Activated naive CD8-positive, alpha-beta T cell treated with anti-CD3 and anti-CD28 coated beads for 36 hours (primary cell): Measurements from ENCODE around the gene AGBL4. TPM values are rescaled to one million over a fixed set of nuclear protein-coding genes. Genes with fewer than 3 reads are reported as not detected.

Source experiments
- DNase-seq: peaks from one replicate; pipeline ENCODE4 v3.0.0; 2021
- H3K27ac Mint-ChIP-seq: one replicate; pipeline ENCODE4 v1.8.0; 2022; ENCODE audit warnings: mild to moderate bottlenecking, moderate library complexity, mixed read lengths
- H3K27me3 Mint-ChIP-seq: one replicate; pipeline ENCODE4 v1.8.0; 2022; ENCODE audit warnings: mild to moderate bottlenecking, mixed read lengths
- H3K36me3 Mint-ChIP-seq: one replicate; pipeline ENCODE4 v1.8.0; 2021; ENCODE audit warnings: mild to moderate bottlenecking, mixed read lengths
- H3K4me1 Mint-ChIP-seq: one replicate; pipeline ENCODE4 v1.8.0; 2021; ENCODE audit warnings: mixed read lengths
- H3K4me3 Mint-ChIP-seq: one replicate; pipeline ENCODE4 v1.8.0; 2022; ENCODE audit warnings: mild to moderate bottlenecking, moderate library complexity, mixed read lengths
- H3K9me3 Mint-ChIP-seq: one replicate; pipeline ENCODE4 v1.8.0; 2022; ENCODE audit warnings: mixed read lengths
- total RNA-seq, 2 experiments: library from RNA; stranded (reverse); gene quantifications; one replicate each; pipeline ENCODE4 v1.2.3, GENCODE V29; 2021

The AGBL4 gene
- total RNA-seq, 2 experiments from 2014 or later = 0.14 TPM; not detected in 1

DNA sequence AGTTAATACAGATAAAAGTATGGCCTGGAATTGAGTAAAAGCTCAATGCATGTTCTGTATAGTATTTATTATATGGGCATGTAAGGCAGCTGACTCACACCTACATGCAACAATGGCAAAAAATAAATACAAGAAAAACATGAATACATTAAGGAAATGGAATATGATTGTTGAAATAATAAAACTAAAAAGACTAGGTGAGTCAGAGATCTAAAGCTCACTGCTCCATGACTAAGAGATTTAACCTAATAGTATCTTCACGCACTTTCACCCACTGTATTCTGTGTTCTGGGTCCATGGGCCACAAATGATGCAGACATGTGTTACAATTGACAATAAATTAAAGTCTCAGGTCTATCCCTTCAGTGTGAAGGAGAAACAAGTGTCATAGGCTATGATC is 607.0 kb downstream of the AGBL4 start:
- Mint-ChIP-seq H3K4me3 (no peak overlapping the region), H3K36me3 (no peaks in the 10 kb centered on the region), H3K27ac (no peak overlapping the region), H3K9me3 (no peaks in the 10 kb centered on the region), H3K4me1 (no peaks in the 10 kb centered on the region), H3K27me3 (no peaks in the 10 kb centered on the region)
- no peak for DNase-seq

DNA sequence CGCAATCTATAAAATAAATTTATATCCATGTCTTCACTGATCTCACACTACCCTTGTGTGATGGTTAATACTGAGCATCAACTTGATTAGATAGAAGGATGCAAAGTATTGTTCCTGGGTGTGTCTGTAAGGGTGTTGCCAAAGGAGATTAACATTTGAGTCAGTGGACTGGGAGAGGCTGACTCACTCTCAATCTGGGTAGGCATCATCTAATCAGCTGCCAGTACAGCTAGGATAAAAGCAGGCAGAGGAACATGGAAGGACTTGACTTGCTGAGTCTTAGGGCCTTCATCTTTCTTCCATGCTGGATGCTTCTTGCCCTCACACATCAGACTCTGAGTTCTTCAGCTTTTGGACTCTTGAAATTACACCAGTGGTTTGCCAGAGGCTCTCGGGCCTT is 615.4 kb downstream of the AGBL4 start:
- no peak for DNase-seq
- Mint-ChIP-seq H3K27me3 (peaks cover 16% of the 10 kb centered on the region), H3K36me3 (no peaks in the 10 kb centered on the region), H3K9me3 (no peaks in the 10 kb centered on the region), H3K27ac (no peak overlapping the region), H3K4me1 (no peaks in the 10 kb centered on the region), H3K4me3 (no peak overlapping the region)

DNA sequence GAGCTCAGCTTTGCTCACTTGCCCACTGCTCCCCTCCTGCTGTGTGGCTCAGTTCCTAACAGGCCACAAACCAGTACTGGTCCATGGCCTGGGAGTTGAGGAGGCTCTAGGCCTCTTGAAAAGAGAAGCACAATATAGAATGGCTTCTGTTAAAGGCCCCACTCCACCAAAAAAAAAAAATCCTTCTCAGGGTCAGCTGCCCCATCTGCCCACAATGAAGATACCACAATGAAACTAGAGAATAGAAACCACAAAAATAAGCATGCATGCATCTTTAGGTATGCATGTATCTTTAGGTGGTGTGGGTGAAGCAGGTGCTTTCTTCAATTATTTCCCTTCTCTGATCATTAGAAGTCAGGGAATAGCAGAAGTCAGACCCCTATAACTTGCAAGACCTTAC is 626.7 kb downstream of the AGBL4 start:
- H3K27me3 Mint-ChIP-seq = no peaks in the 10 kb centered on the region
- no peaks in the 10 kb centered on the region for H3K36me3 Mint-ChIP-seq
- no peak overlapping the region for H3K27ac Mint-ChIP-seq
- H3K4me1 Mint-ChIP-seq = no peaks in the 10 kb centered on the region
- no peak for DNase-seq
- H3K9me3 Mint-ChIP-seq = peaks cover 6% of the 10 kb centered on the region
- H3K4me3 Mint-ChIP-seq = no peak overlapping the region

DNA sequence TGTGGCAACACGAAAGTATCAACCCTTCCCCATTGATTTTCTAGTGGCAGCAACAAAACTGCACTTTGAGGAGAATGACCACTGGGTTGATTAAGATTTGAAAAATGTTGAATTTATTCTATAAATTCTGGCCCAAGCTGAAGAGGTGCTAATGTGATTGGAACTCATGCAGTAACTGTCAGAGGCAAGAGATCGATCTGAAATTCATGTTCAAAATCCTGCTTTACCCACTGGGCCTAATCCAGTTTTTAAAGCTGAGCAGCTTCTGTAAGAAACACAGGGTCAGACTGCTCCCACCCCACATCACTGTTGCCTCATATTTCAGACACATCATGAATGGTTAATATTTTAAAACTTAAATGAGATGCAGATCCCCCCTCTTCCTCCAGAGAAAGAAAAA is 629.6 kb downstream of the AGBL4 start:
- Mint-ChIP-seq H3K27ac (no peak overlapping the region), H3K36me3 (no peaks in the 10 kb centered on the region), H3K27me3 (no peaks in the 10 kb centered on the region), H3K9me3 (peaks cover 1% of the 10 kb centered on the region), H3K4me3 (no peak overlapping the region), H3K4me1 (no peaks in the 10 kb centered on the region)
- DNase-seq = no peak

DNA sequence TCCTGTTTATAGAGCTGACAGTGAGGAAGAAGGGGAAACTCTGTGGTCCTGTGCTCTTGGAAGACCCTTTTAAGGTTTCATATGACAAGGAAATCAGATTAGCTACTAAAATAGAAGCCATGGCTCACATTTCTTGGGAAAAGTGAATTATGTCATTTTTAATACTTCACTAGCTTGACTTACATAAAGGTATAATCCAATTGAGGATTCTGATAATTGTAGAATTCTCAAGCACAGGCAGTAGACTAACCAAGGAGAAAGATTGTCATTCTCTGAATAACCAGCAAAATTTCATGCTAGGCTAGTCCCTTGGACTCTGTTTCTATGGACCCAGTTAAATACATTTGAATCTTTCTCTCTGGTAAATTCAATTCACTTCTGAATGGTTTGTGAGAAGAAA is 634.1 kb downstream of the AGBL4 start:
- no peak for DNase-seq
- Mint-ChIP-seq H3K9me3 (no peaks in the 10 kb centered on the region), H3K36me3 (no peaks in the 10 kb centered on the region), H3K4me3 (no peak overlapping the region), H3K27ac (no peak overlapping the region), H3K27me3 (no peaks in the 10 kb centered on the region), H3K4me1 (no peaks in the 10 kb centered on the region)

DNA sequence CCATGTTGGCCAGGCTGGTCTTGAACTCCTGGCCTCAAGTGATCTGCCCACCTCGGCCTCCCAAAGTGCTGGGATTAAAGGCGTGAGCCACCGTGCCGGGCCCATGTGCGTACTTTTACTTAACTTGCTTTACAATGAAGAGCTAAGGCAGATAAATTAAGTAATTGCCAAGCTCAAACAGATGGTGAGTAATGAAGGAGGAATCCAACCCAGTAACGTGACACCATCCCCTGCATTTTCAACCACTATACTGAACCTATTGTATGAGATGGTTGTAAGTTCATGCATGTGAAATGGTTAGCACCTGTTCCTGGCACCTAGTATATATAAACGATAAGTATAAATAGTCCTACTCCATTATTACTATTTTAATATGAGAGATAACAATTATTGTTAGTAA is 659.1 kb downstream of the AGBL4 start:
- Mint-ChIP-seq H3K27me3 (no peaks in the 10 kb centered on the region), H3K27ac (no peak overlapping the region)

DNA sequence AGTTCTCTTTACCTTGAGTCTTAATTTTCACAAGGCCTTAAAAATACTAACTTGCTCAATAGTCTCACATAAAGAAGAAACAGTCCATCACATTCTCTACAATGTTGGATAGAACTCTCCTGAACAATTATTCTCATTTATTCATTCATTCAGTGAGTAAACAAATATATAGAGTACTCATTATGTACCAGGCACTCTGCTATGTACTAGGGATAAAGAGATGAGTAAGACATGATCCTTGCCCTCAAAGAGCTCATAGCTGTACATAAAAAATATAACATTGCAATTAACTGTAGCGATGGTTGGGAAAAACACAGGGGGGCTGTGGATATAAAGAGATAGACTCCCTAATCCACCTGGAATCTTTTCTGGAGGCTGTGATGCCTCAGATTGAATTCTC is 660.1 kb downstream of the AGBL4 start:
- Mint-ChIP-seq H3K4me3 (no peak overlapping the region), H3K9me3 (no peaks in the 10 kb centered on the region), H3K4me1 (no peaks in the 10 kb centered on the region), H3K27ac (no peak overlapping the region), H3K36me3 (no peaks in the 10 kb centered on the region), H3K27me3 (no peaks in the 10 kb centered on the region)
- no peak for DNase-seq

More for the DNA sequence above, 659.1 kb downstream of the AGBL4 start:
- no peak overlapping the region for H3K4me3 Mint-ChIP-seq
- no peak for DNase-seq
- H3K4me1 Mint-ChIP-seq = no peaks in the 10 kb centered on the region
- H3K9me3 Mint-ChIP-seq = no peaks in the 10 kb centered on the region
- H3K36me3 Mint-ChIP-seq = no peaks in the 10 kb centered on the region

DNA sequence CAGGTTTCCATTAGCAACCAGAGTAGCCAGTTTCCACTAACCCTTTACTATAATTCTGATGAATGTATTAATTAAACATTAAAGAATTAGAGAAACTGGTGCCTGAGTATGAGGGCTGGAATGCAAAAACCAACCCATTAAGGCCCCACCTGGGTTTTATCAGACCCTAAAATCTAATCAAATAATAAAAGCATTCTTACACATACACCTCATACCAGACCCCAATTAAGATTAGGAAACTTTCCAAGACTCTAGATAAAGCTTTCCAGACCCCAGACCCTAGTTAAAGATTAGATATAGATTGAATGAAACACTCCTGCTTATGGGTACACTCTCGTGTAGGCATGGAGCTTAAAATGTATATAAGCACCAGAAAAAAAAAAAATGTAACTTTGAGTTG is 665.7 kb downstream of the AGBL4 start:
- Mint-ChIP-seq H3K36me3 (no peaks in the 10 kb centered on the region), H3K4me3 (no peak overlapping the region), H3K4me1 (no peaks in the 10 kb centered on the region), H3K9me3 (no peaks in the 10 kb centered on the region), H3K27ac (no peak overlapping the region), H3K27me3 (no peaks in the 10 kb centered on the region)
- DNase-seq = no peak

DNA sequence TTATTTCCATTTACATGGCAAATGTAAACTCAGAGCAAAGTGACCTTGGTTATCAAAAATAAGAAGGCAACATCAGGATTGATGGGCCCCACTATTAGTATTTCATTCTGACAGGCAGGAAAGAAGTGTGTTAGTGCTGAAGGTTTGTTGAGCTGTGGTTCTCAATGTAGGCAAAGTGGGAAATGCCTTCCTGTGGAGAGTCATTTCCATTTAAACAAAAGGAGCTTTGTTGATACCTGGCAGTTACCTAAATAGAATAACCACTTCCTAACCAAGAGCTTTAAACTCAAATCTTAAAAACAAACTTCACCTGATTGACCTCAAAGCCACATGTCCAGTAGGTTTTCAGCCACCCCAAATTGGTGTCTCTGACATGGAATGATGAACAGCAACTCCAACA is 667.2 kb downstream of the AGBL4 start:
- Mint-ChIP-seq H3K27ac (no peak overlapping the region), H3K4me3 (no peak overlapping the region), H3K9me3 (no peaks in the 10 kb centered on the region), H3K36me3 (no peaks in the 10 kb centered on the region), H3K4me1 (no peaks in the 10 kb centered on the region), H3K27me3 (no peaks in the 10 kb centered on the region)
- DNase-seq = no peak

DNA sequence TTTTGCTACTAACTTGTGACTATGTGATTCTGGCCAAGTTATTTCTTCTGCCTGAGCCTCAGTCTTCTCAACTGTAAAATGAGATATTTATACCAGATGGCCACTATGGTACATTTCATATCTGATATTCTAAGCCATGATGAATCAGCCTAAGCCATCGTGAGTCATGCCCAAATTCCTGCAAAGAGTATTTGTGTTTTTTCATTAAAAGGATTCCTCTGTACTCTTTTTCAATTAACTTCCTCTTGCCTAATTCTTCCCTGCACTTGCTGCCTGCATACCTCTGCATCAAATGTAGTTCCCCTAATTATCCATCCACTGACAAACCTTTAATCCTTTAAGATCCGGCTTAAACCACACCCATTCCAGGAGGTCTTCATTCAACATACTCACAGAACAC is 672.0 kb downstream of the AGBL4 start:
- H3K27ac Mint-ChIP-seq = no peak overlapping the region
- H3K4me1 Mint-ChIP-seq = no peaks in the 10 kb centered on the region
- no peak for DNase-seq
- no peaks in the 10 kb centered on the region for H3K36me3 Mint-ChIP-seq
- H3K9me3 Mint-ChIP-seq = no peaks in the 10 kb centered on the region
- no peak overlapping the region for H3K4me3 Mint-ChIP-seq
- no peaks in the 10 kb centered on the region for H3K27me3 Mint-ChIP-seq

DNA sequence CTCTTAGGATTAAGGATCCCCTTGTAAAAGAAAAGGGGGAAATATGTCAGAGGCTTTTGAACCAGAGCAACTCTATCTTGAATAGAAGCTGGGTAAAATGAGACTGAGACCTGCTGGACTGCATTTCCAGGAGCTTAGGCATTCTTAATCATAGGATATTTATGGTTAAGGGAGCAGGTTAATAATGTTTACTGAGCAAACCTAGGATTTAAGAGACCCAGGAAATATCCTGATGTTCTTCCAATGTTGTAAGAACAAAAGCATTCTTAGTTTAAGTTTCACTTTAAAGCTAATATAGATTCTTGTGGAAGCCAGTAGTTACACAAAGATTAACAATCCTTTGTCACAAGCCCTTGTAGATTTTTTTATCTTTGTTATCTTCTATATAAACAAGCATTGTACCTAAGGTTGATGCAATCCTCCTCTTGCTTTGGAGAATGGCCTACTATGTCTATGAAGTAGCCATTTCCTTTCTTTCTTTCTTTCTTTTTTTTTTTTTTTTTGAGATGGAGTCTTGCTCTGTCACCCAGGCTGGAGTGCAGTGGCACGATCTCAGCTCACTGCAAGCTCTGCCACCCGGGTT is 676.9 kb downstream of the AGBL4 start:
- H3K9me3 Mint-ChIP-seq = peaks cover 7% of the 10 kb centered on the region
- no peak overlapping the region for H3K4me3 Mint-ChIP-seq
- no peak for DNase-seq
- H3K4me1 Mint-ChIP-seq = no peaks in the 10 kb centered on the region
- no peak overlapping the region for H3K27ac Mint-ChIP-seq
- H3K36me3 Mint-ChIP-seq = no peaks in the 10 kb centered on the region
- H3K27me3 Mint-ChIP-seq = no peaks in the 10 kb centered on the region

DNA sequence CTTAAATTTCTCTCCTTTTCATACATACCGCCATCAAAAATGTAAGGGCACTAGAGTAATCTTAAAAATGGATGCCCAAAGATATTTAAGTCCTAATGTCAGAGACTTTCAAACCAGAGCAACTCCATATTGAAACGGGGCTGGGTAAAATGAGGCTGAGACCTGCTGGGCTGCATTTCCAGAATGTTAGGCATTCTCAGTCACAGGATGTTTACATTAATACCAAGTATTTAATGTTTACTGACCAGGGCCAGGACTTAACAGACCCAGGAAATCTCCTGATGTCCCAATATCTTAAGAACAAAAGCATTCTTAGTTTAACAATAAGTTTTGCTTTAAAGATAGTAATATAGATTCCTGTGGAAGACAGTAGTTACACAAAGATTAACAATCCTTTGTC is 683.2 kb downstream of the AGBL4 start:
- H3K4me1 Mint-ChIP-seq = no peaks in the 10 kb centered on the region
- H3K27ac Mint-ChIP-seq = no peak overlapping the region
- H3K4me3 Mint-ChIP-seq = no peak overlapping the region
- no peak for DNase-seq
- peaks cover 5% of the 10 kb centered on the region for H3K9me3 Mint-ChIP-seq
- no peaks in the 10 kb centered on the region for H3K36me3 Mint-ChIP-seq
- H3K27me3 Mint-ChIP-seq = no peaks in the 10 kb centered on the region

DNA sequence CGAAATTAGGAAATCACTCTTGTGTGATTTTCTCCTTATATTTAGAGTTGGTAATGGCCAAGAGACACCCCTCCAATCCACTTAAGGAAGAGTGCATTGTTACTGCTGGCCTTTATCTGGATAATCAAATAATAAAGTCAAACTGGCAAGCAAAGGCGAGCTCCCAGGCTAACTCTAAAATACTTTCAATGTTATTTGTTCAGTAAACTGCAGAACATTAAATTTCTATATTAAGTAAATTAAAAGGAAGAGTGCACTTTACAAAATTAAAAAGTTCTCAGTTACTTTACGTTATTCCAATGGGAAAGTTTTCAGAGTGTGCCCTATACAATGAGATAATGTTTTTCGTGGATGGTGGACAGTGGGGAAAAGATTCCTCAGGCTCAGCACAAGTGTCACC is 684.7 kb downstream of the AGBL4 start:
- Mint-ChIP-seq H3K36me3 (no peaks in the 10 kb centered on the region), H3K9me3 (no peaks in the 10 kb centered on the region), H3K27ac (no peak overlapping the region), H3K4me1 (no peaks in the 10 kb centered on the region), H3K27me3 (no peaks in the 10 kb centered on the region), H3K4me3 (no peak overlapping the region)
- no peak for DNase-seq

DNA sequence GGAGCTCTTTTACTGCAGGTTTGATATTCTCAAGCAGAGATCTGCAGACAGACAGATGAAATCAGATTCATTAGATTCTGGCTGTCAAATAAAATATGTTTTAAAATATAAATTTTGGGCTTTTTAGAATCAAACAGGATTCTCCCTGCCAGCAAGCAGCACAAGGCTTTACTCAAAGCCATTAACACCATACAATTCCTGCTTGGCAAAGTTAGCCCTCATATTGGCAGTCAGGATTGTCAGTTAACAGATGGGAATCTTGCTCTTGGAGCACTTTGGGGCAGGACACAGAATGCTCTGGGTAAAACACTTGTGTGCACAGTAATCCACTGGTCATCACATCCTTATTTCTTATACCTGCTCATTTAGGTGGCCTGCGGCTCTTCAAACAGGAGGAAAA is 686.5 kb downstream of the AGBL4 start:
- Mint-ChIP-seq H3K27ac (no peak overlapping the region), H3K9me3 (no peaks in the 10 kb centered on the region), H3K4me1 (no peaks in the 10 kb centered on the region), H3K27me3 (no peaks in the 10 kb centered on the region), H3K36me3 (no peaks in the 10 kb centered on the region), H3K4me3 (no peak overlapping the region)
- DNase-seq = no peak

DNA sequence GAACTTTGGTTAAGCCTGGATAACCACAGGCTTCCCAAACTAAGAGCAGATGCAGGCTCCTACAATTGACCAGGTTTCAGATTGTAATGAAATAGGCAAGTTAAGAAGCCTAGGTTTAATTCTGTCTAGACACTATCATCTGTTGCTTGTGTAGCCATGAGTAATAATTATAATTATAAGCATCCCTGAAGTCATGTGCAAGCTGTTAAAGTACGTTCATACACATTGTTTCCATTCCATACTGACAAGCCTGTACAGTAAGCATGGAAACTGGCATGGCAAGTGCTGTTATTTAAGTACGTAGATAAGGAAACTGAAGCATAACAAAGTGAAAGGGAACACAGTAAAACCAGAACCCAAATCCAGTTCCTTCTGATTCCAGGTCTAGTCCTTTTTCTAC is 689.8 kb downstream of the AGBL4 start:
- Mint-ChIP-seq H3K27me3 (no peaks in the 10 kb centered on the region), H3K9me3 (no peaks in the 10 kb centered on the region), H3K27ac (no peak overlapping the region), H3K36me3 (no peaks in the 10 kb centered on the region), H3K4me1 (no peaks in the 10 kb centered on the region), H3K4me3 (no peak overlapping the region)
- DNase-seq = no peak

DNA sequence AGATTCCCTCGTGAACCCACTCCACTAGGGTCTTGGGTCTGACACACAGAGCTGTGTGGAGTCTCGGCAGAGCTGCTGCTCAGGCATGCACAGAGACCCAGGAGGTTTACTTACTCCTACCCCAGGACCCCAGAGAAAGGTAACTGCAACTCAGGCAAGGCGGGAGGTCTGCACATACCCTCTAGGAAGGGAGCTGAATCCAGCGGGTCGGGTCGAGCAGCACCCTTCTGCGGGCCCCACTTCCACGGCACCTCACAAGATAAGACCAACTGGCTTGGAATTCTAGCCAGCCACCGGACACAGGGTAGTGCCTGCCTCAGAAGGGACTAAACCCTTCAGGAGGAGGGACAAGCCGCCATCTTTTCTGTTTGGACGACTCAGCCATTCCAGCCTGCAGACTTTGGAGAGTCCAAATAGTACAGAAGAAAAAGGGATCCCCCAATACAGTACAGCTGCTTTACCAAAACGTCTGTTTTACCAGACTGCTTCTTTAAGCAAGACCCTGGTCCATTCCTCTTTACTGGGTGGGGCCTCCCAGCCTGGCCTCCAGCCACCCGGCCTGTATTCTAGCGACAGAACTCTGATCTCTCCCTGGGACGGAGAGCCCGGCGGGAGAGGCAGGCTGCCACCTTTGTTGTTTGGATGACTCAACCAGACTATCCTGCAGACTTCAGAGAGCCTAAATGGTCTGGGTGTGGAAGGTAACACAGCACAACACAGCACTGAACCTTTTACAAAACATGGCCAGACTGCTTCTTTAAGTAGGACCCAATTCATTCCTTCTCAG is 692.5 kb downstream of the AGBL4 start:
- Mint-ChIP-seq H3K4me3 (no peak overlapping the region), H3K27me3 (no peaks in the 10 kb centered on the region), H3K9me3 (no peaks in the 10 kb centered on the region), H3K27ac (no peak overlapping the region), H3K4me1 (no peaks in the 10 kb centered on the region), H3K36me3 (no peaks in the 10 kb centered on the region)
- no peak for DNase-seq
